ENCODE results near the gene LEF1. TPM values are rescaled to one million over a fixed set of nuclear protein-coding genes. Genes with fewer than 3 reads are reported as not detected.

Gene LEF1
- total RNA-seq = 100 to 1,000 TPM; 363 to 382 TPM
- polyA plus RNA-seq = 100 to 1,000 TPM; 307 to 399 TPM

- DNase-seq = peak; percentile 58 to 80 (median 62)
- Histone ChIP-seq H3K9me3 (ENCODE audit: control insufficient read depth in 1 of 2, low read length in 2 of 2) (no peaks in the 10 kb centered on the region), H3K4me3 (ENCODE audit: low read length in 2 of 2) (peak within 1 kb of the TSS; percentile 71 to 81), H3K27me3 (ENCODE audit: insufficient read depth, low read length) (peaks cover 14% of the 10 kb centered on the region), H3K27ac (ENCODE audit: low read depth, low read length) (peak within 1 kb of the TSS; percentile 64), H3K4me1 (ENCODE audit: insufficient read depth, low read length) (peaks cover 47% of the 10 kb centered on the region), H3K36me3 (ENCODE audit: insufficient read depth, low read length) (no peaks in the 10 kb centered on the region)
- Mint-ChIP-seq H3K4me3 (peak within 1 kb of the TSS; percentile 96 to 100 (median 98)), H3K27ac (peak within 1 kb of the TSS; percentile 75 to 96 (median 92)), H3K27me3 (peaks cover 15 to 31% of the 10 kb centered on the region in 2 donors), H3K36me3 (peaks cover 14 to 41% of the 10 kb centered on the region in 2 donors), H3K9me3 (peaks cover 0 to 2% (median 0%) of the 10 kb centered on the region in 8 donors), H3K4me1 (peaks cover 24 to 73% (median 38%) of the 10 kb centered on the region in 4 donors)
- CTCF ChIA-PET (ENCODE audit: partially characterized antibody) = interaction anchor here (1.0 to 1.8 kb wide), 12 partner anchors 9 to 403 kb away, joined by 3 to 6 read pairs (median 3); no protein-coding TSS in a partner anchor
- intact Hi-C loops (cut with micrococcal nuclease) = loop anchor here (1.0 to 5.0 kb wide), 3 partner anchors 8 to 403 kb away; no protein-coding TSS in a partner anchor
- POLR2A ChIA-PET (ENCODE audit: partially characterized antibody) = interaction anchor here (0.6 to 19.9 kb wide), 12 partner anchors 11 to 265 kb away, joined by 3 to 460 read pairs (median 4); no protein-coding TSS in a partner anchor
These were observed at the start of gene LEF1 for GRCh38 chr4:108168671-108169523. LEF1 (minus strand) TSS chr4:108168932; CDS start chr4:108167767, 1,165 bp downstream.

GRCh38 chr4:108216510-108216909 is 47.8 kb upstream of the LEF1 start:
- no peaks in the 10 kb centered on the region for H3K9me3 ChIP-seq (ENCODE audit: control insufficient read depth in 1 of 2, low read length in 2 of 2)
- POLR2A ChIA-PET (ENCODE audit: partially characterized antibody) = no interaction called here

GRCh38 chr4:108215055-108215454 is 46.3 kb upstream of the LEF1 start:
- Mint-ChIP-seq H3K4me3 (no peak overlapping the region), H3K36me3 (no peaks in the 10 kb centered on the region), H3K27me3 (no peaks in the 10 kb centered on the region), H3K9me3 (peaks cover 0 to 2% (median 0%) of the 10 kb centered on the region in 8 donors), H3K27ac (peak overlapping the region in 1 of 7 donors; percentile 8), H3K4me1 (no peaks in the 10 kb centered on the region)
- no peak overlapping the region for H3K27ac ChIP-seq (ENCODE audit: low read depth, low read length)
- no peaks in the 10 kb centered on the region for H3K27me3 ChIP-seq (ENCODE audit: insufficient read depth, low read length)
- no peaks in the 10 kb centered on the region for H3K36me3 ChIP-seq (ENCODE audit: insufficient read depth, low read length)
- intact Hi-C loops (cut with micrococcal nuclease) = no loop called here
- ChIA-PET POLR2A (ENCODE audit: partially characterized antibody) (no interaction called here), CTCF (ENCODE audit: partially characterized antibody) (no interaction called here)
- no peaks in the 10 kb centered on the region for H3K9me3 ChIP-seq (ENCODE audit: control insufficient read depth in 1 of 2, low read length in 2 of 2)
- no peak for DNase-seq
- no peak overlapping the region for H3K4me3 ChIP-seq (ENCODE audit: low read length in 2 of 2)
- no peaks in the 10 kb centered on the region for H3K4me1 ChIP-seq (ENCODE audit: insufficient read depth, low read length)

More at GRCh38 chr4:108216510-108216909, 47.8 kb upstream of the LEF1 start:
- CTCF ChIA-PET (ENCODE audit: partially characterized antibody) = no interaction called here
- Histone ChIP-seq H3K36me3 (ENCODE audit: insufficient read depth, low read length) (no peaks in the 10 kb centered on the region), H3K4me3 (ENCODE audit: low read length in 2 of 2) (no peak overlapping the region), H3K27ac (ENCODE audit: low read depth, low read length) (no peak overlapping the region), H3K27me3 (ENCODE audit: insufficient read depth, low read length) (no peaks in the 10 kb centered on the region), H3K4me1 (ENCODE audit: insufficient read depth, low read length) (no peaks in the 10 kb centered on the region)
- DNase-seq = no peak
- Mint-ChIP-seq H3K4me1 (no peaks in the 10 kb centered on the region), H3K4me3 (no peak overlapping the region), H3K27ac (no peak overlapping the region), H3K36me3 (no peaks in the 10 kb centered on the region), H3K27me3 (no peaks in the 10 kb centered on the region), H3K9me3 (peaks cover 0 to 2% (median 0%) of the 10 kb centered on the region in 8 donors)
- intact Hi-C loops (cut with micrococcal nuclease) = no loop called here

GRCh38 chr4:108213723-108214122 is 45.0 kb upstream of the LEF1 start:
- H3K27ac Mint-ChIP-seq = no peak overlapping the region
- no peaks in the 10 kb centered on the region for H3K27me3 Mint-ChIP-seq
- Histone ChIP-seq H3K36me3 (ENCODE audit: insufficient read depth, low read length) (no peaks in the 10 kb centered on the region), H3K27me3 (ENCODE audit: insufficient read depth, low read length) (no peaks in the 10 kb centered on the region), H3K4me3 (ENCODE audit: low read length in 2 of 2) (no peak overlapping the region), H3K4me1 (ENCODE audit: insufficient read depth, low read length) (no peaks in the 10 kb centered on the region), H3K9me3 (ENCODE audit: control insufficient read depth in 1 of 2, low read length in 2 of 2) (no peaks in the 10 kb centered on the region), H3K27ac (ENCODE audit: low read depth, low read length) (no peak overlapping the region)
- DNase-seq = no peak
- ChIA-PET CTCF (ENCODE audit: partially characterized antibody) (no interaction called here), POLR2A (ENCODE audit: partially characterized antibody) (no interaction called here)
- peaks cover 0 to 2% (median 0%) of the 10 kb centered on the region in 8 donors for H3K9me3 Mint-ChIP-seq
- H3K4me3 Mint-ChIP-seq = no peak overlapping the region
- H3K36me3 Mint-ChIP-seq = no peaks in the 10 kb centered on the region
- H3K4me1 Mint-ChIP-seq = no peaks in the 10 kb centered on the region
- intact Hi-C loops (cut with micrococcal nuclease) = no loop called here

GRCh38 chr4:108213308-108213707 is 44.6 kb upstream of the LEF1 start:
- no peak overlapping the region for H3K4me3 ChIP-seq (ENCODE audit: low read length in 2 of 2)
- Mint-ChIP-seq H3K4me3 (no peak overlapping the region), H3K27me3 (no peaks in the 10 kb centered on the region), H3K27ac (no peak overlapping the region), H3K9me3 (peaks cover 0 to 2% (median 0%) of the 10 kb centered on the region in 8 donors), H3K36me3 (no peaks in the 10 kb centered on the region), H3K4me1 (no peaks in the 10 kb centered on the region)
- H3K27me3 ChIP-seq (ENCODE audit: insufficient read depth, low read length) = no peaks in the 10 kb centered on the region
- no peak for DNase-seq
- intact Hi-C loops (cut with micrococcal nuclease) = no loop called here
- H3K36me3 ChIP-seq (ENCODE audit: insufficient read depth, low read length) = no peaks in the 10 kb centered on the region
- ChIA-PET CTCF (ENCODE audit: partially characterized antibody) (no interaction called here), POLR2A (ENCODE audit: partially characterized antibody) (interaction anchor here (0.6 kb wide), 1 partner anchor 487 kb away, joined by 3 read pairs; no protein-coding TSS in a partner anchor)
- no peaks in the 10 kb centered on the region for H3K4me1 ChIP-seq (ENCODE audit: insufficient read depth, low read length)
- H3K9me3 ChIP-seq (ENCODE audit: control insufficient read depth in 1 of 2, low read length in 2 of 2) = no peaks in the 10 kb centered on the region
- no peak overlapping the region for H3K27ac ChIP-seq (ENCODE audit: low read depth, low read length)

- Histone ChIP-seq H3K4me3 (ENCODE audit: low read length in 2 of 2) (no peak overlapping the region), H3K27ac (ENCODE audit: low read depth, low read length) (no peak overlapping the region), H3K27me3 (ENCODE audit: insufficient read depth, low read length) (no peaks in the 10 kb centered on the region), H3K4me1 (ENCODE audit: insufficient read depth, low read length) (no peaks in the 10 kb centered on the region), H3K36me3 (ENCODE audit: insufficient read depth, low read length) (no peaks in the 10 kb centered on the region), H3K9me3 (ENCODE audit: control insufficient read depth in 1 of 2, low read length in 2 of 2) (no peaks in the 10 kb centered on the region)
- Mint-ChIP-seq H3K27me3 (no peaks in the 10 kb centered on the region), H3K36me3 (no peaks in the 10 kb centered on the region), H3K27ac (no peak overlapping the region), H3K4me3 (no peak overlapping the region), H3K4me1 (peaks cover 0 to 2% (median 0%) of the 10 kb centered on the region in 4 donors), H3K9me3 (no peaks in the 10 kb centered on the region)
- intact Hi-C loops (cut with micrococcal nuclease) = no loop called here
- no peak for DNase-seq
- CTCF ChIA-PET (ENCODE audit: partially characterized antibody) = no interaction called here
- POLR2A ChIA-PET (ENCODE audit: partially characterized antibody) = no interaction called here
These were observed 42.5 kb upstream of the LEF1 start for GRCh38 chr4:108210989-108211835.

- Histone ChIP-seq H3K36me3 (ENCODE audit: insufficient read depth, low read length) (no peaks in the 10 kb centered on the region), H3K4me1 (ENCODE audit: insufficient read depth, low read length) (no peaks in the 10 kb centered on the region), H3K27ac (ENCODE audit: low read depth, low read length) (no peak overlapping the region), H3K27me3 (ENCODE audit: insufficient read depth, low read length) (no peaks in the 10 kb centered on the region), H3K4me3 (ENCODE audit: low read length in 2 of 2) (no peak overlapping the region), H3K9me3 (ENCODE audit: control insufficient read depth in 1 of 2, low read length in 2 of 2) (no peaks in the 10 kb centered on the region)
- ChIA-PET CTCF (ENCODE audit: partially characterized antibody) (interaction anchor here (0.7 kb wide), 1 partner anchor 106 kb away, joined by 3 read pairs; no protein-coding TSS in a partner anchor), POLR2A (ENCODE audit: partially characterized antibody) (no interaction called here)
- Mint-ChIP-seq H3K9me3 (no peaks in the 10 kb centered on the region), H3K27ac (no peak overlapping the region), H3K4me3 (no peak overlapping the region), H3K36me3 (no peaks in the 10 kb centered on the region), H3K4me1 (peaks cover 0 to 3% (median under 1%) of the 10 kb centered on the region in 4 donors), H3K27me3 (no peaks in the 10 kb centered on the region)
- intact Hi-C loops (cut with micrococcal nuclease) = no loop called here
- no peak for DNase-seq
These were observed 40.8 kb upstream of the LEF1 start for GRCh38 chr4:108209489-108209888.

Measured in CD4-positive, alpha-beta memory T cell (primary cell).